GM21447 (cell line): ENCODE measurements around the gene SDR39U1.

Experiments
- ATAC-seq: cut with Tn5 transposase; IDR thresholded peaks from one replicate; pipeline ENCODE4 v1.9.1; 2021; ENCODE audit not compliant: unreplicated experiment

The SDR39U1 gene

DNA sequence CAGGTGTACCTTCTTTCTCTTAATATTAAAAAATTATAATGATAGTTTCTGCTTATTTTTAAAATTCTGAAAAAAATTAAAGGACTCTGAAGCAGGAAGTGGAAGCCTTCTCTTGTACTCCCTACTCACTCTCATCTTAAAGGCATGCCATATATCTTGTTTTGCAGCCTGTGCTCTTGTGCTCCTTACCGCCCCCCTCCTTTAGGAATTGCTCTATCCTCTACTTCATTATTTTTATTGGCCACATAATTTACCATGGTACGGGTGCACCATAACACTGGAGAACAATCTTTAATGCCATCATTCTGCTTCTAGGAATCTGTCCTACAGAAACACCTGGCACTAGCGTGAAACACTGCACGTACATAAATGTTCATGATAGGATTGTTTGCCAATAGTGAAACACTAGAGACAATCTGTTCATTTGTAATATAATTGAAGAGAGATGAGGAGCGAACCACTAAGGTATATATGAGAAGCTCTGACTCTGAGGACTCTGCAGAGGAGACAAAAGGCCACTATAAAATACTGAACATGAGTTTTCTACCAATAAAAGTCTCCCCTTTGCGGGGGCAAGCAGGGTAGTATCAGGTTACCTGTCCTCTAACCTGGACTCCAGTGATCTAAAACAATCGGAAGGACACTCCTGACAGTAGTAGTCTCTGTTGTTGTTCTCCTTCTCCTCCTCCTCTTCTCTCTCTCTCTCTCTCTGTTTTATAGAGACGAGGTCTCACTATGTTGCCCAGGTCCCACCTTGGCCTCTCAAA, 50.1 kb downstream of the SDR39U1 start:
- no peak for ATAC-seq

DNA sequence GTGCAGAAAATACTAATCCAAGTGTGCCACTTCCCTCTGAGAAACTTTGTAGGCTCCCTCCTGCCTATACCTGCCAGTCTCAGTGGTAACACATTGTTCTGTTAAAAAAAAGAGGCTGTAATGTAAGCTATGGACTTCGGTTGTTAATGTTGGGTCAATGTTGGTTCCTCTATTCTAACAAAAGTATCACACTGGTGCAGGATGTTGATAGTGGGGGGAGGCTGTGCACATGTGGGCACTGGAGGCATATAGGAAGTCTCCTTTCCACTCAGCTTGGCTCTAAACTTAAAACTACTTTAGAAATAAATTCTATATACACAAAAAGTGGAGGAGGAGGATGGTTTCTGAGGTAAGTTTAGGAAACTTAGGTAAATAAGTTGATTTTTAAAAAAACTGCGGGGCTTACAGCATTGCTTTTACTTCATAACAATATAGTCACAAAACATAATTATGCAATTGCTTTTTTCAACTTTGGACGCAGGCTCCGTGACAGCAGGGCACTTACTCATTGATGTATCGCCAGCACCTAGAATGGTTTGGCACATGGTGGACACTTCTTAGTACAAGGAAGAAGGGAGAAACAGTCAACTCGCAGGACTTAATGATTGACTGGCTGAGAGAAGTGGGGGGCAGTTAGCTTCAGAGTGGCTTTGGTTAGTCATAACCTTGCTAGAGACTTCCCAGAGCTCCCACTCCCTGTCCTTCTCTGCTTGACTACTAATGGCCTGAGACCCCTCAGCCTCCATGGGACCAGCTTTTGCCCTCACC, 51.7 kb downstream of the SDR39U1 start:
- ATAC-seq, result no peak
